Testis (tissue), 3 donors: ENCODE measurements around the gene CFAP221. TPM values are rescaled to one million over a fixed set of nuclear protein-coding genes. Genes with fewer than 3 reads are reported as not detected.

ENCODE experiments used
- DNase-seq: peaks from one replicate; pipeline ENCODE4 v3.0.0-alpha.2; 2019
- H3K27ac ChIP-seq, 2 donors: fragments of 200-600 bp; sonication (generic); one replicate each; pipeline ENCODE4 v1.5.1; 2019
- H3K27me3 ChIP-seq: fragments of 200-600 bp; sonication (generic); one replicate; pipeline ENCODE4 v1.5.1; 2019
- H3K36me3 ChIP-seq: fragments of 200-600 bp; sonication (generic); one replicate; pipeline ENCODE4 v1.5.1; 2017; ENCODE audit warnings: low read depth; ENCODE audit errors: missing control alignments
- H3K4me1 ChIP-seq: fragments of 200-600 bp; sonication (generic); one replicate; pipeline ENCODE4 v1.5.1; 2019
- H3K4me3 ChIP-seq, 2 donors: fragments of 200-600 bp; sonication (generic); one replicate each; pipeline ENCODE4 v1.5.1; 2017 to 2019
- H3K9me3 ChIP-seq: fragments of 200-600 bp; sonication (generic); one replicate; pipeline ENCODE4 v1.5.1; 2017
- POLR2A ChIP-seq: fragments of 450-650 bp; IDR thresholded peaks from one replicate; pipeline ENCODE4 v1.6.1; 2017; ENCODE audit warnings: antibody characterized with exemption, mild to moderate bottlenecking, moderate library complexity
- WGBS, 2 donors: methylation state at CpG; one replicate each; pipeline ENCODE4 v1.1.5; 2018; 5-methylcytosine and 5-hydroxymethylcytosine counted together
- intact Hi-C: fragments of 100-400 bp; cut with DNase I; formaldehyde crosslinking; loops from one replicate; pipeline ENCODE4 v1.15.1; 2023; ENCODE audit warnings: low total_unique reads
- polyA plus RNA-seq: library from polyadenylated mRNA; stranded (reverse); fragments of 350-450 nt; fragmentation: Illumina TruSeq; extraction: RNeasy Lipid Tissue Mini Kit (QIAGEN cat#74804); gene quantifications from one replicate; pipeline ENCODE4 v1.2.3, GENCODE V29; 2014; ENCODE audit warnings: low read depth, low replicate concordance; ENCODE audit not compliant: insufficient read depth
- total RNA-seq, 2 donors: library from RNA; depleted of rRNA; stranded (reverse); fragments of >200 nt; gene quantifications; one replicate each; pipeline ENCODE4 v1.2.3, GENCODE V29; 2016
- TF ChIP-seq, protein P1 (sequence below), 3 experiments: fragments of 450-650 bp in 2 of 3; fragments of 200-600 bp in 1 of 3; sonication (generic) in 1 of 3; IDR thresholded peaks; one replicate each; pipeline ENCODE4 v1.5.1; 2016 to 2019; ENCODE audit warnings: antibody characterized with exemption in 3 of 3, mild to moderate bottlenecking in 2 of 3, moderate library complexity in 1 of 3

Gene CFAP221
- total and polyA plus RNA-seq, 3 donors from 2014 or later = 28.2 to 91.2 (median 62.4) TPM

DNA sequence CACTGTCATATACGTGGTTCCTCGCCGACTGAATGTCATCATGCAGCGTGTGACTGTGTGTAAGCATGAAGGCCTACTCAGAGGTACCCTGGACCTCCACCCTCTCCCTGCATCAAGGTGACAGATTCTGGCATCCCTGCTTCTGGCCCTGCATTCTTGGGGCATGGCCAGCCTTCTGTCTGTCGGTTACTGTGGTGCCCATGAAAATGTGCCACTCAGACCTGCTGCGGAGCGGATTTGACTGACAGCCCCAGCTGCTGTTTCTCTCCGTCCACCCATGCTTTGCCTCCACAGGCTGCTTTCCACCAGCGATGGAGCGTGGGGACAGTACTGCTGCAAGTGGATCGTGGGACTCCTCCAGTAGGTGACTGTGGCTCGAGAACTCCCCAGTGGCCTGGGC, 144.4 kb downstream of the CFAP221 start:
- WGBS, 2 donors = 95% methylated on average over 12 of the region's 12 CpGs

DNA sequence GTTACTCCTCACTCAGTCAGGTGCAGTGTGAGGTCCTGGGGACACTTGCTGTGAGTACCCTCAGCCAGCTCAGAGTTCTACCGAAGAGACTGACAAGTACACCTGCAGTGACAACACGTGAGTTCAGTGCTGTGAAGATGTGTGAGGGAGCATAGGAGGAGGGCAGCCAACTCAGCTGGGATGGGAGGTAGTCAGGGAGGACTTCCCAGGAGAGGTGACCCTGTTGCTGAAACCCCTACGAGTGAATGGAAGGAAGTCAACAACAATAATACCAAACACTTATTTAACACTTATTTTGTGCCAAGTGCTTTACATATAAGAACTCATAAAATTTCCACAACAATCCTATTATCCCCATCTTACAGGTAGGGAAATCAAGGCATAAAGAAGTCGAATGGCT, 145.0 kb downstream of the CFAP221 start:
- Histone ChIP-seq H3K9me3 (no peaks in the 10 kb centered on the region), H3K27ac (no peak overlapping the region), H3K4me3 (no peak overlapping the region), H3K4me1 (peaks cover 11% of the 10 kb centered on the region), H3K36me3 (no peaks in the 10 kb centered on the region), H3K27me3 (no peaks in the 10 kb centered on the region)
- peak; percentile 1 for DNase-seq
- intact Hi-C loops = no loop called here
- 88 to 89% methylated on average over 4 of the region's 4 CpGs for WGBS, 2 donors
- TF ChIP-seq POLR2A = no peak
- TF ChIP-seq, protein P1, sequence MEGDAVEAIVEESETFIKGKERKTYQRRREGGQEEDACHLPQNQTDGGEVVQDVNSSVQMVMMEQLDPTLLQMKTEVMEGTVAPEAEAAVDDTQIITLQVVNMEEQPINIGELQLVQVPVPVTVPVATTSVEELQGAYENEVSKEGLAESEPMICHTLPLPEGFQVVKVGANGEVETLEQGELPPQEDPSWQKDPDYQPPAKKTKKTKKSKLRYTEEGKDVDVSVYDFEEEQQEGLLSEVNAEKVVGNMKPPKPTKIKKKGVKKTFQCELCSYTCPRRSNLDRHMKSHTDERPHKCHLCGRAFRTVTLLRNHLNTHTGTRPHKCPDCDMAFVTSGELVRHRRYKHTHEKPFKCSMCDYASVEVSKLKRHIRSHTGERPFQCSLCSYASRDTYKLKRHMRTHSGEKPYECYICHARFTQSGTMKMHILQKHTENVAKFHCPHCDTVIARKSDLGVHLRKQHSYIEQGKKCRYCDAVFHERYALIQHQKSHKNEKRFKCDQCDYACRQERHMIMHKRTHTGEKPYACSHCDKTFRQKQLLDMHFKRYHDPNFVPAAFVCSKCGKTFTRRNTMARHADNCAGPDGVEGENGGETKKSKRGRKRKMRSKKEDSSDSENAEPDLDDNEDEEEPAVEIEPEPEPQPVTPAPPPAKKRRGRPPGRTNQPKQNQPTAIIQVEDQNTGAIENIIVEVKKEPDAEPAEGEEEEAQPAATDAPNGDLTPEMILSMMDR (IDR thresholded peaks at IDR 0.05) = no peak

More for the DNA sequence above, 144.4 kb downstream of the CFAP221 start:
- Histone ChIP-seq H3K36me3 (no peaks in the 10 kb centered on the region), H3K4me3 (no peak overlapping the region), H3K27me3 (no peaks in the 10 kb centered on the region), H3K27ac (no peak overlapping the region), H3K4me1 (peaks cover 15% of the 10 kb centered on the region), H3K9me3 (no peaks in the 10 kb centered on the region)
- peak; percentile 8 for DNase-seq
- TF ChIP-seq, protein P1 (IDR thresholded peaks at IDR 0.05) = no peak
- no peak for TF ChIP-seq POLR2A
- intact Hi-C loops = no loop called here

DNA sequence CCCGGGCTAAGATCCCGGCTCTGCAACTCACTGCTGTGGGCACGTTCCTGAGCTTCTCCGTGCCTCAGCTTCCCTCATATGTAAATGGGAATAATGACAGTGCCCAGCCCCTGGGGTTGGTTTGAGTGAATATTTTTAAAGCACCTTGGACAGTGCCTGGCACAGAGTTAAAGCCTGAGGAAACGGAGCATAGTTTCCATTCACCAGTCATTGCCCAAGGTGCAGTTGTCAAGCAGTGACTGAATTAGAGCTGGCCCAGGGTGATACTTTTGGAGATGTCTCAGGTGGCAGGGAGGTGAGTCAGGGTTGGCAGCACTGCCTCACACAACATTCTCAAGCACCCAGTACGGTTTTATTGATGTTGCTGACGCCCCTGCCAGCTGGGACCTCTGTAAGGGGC, 146.9 kb downstream of the CFAP221 start:
- intact Hi-C loops = no loop called here
- 33 to 90% methylated on average over 1 to 7 of the region's 7 CpGs for WGBS, 2 donors
- H3K4me1 ChIP-seq = peaks cover 11% of the 10 kb centered on the region
- H3K27me3 ChIP-seq = no peaks in the 10 kb centered on the region
- no peak overlapping the region for H3K4me3 ChIP-seq
- DNase-seq = no peak
- no peaks in the 10 kb centered on the region for H3K9me3 ChIP-seq
- TF ChIP-seq, protein P1 (IDR thresholded peaks at IDR 0.05) = no peak
- no peak for TF ChIP-seq POLR2A
- H3K27ac ChIP-seq = no peak overlapping the region
- no peaks in the 10 kb centered on the region for H3K36me3 ChIP-seq

DNA sequence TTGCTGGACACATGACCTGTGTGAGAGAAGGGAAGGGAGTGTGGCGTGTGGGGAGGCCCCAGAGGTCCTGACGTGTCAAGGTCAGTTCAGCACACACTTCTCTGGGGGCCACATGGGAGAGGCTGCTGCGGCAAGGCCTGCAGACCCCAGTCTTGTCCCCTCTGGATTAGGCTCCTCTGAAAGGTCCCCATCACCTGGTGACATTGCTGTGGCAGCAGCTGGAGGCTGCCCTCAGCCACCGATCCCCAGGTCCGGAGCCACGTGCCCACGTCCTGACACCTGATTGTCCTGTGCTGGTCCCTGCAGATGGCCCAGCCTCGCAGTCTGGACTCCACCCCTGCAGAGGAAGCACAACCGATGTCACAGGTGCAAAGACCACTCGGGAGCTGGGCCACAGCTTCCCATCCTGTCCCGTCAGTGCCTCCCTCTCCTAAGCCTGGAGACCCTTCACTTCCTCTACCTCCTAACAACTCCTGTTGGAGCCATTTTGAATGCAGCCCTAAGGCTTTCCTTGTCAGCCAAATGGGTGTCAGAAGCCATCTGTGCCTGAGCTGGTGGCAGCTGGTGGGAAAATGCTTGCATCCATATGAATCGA, 147.5 kb downstream of the CFAP221 start:
- intact Hi-C loops = no loop called here
- no peak for DNase-seq
- TF ChIP-seq, protein P1 (IDR thresholded peaks at IDR 0.05) = no peak
- no peak for TF ChIP-seq POLR2A
- no peak overlapping the region for H3K27ac ChIP-seq
- H3K27me3 ChIP-seq = no peaks in the 10 kb centered on the region
- H3K4me1 ChIP-seq = peaks cover 11% of the 10 kb centered on the region
- H3K4me3 ChIP-seq = no peak overlapping the region
- no peaks in the 10 kb centered on the region for H3K9me3 ChIP-seq
- H3K36me3 ChIP-seq = no peaks in the 10 kb centered on the region
- WGBS, 2 donors = 85 to 89% methylated on average over 10 to 12 of the region's 12 CpGs

DNA sequence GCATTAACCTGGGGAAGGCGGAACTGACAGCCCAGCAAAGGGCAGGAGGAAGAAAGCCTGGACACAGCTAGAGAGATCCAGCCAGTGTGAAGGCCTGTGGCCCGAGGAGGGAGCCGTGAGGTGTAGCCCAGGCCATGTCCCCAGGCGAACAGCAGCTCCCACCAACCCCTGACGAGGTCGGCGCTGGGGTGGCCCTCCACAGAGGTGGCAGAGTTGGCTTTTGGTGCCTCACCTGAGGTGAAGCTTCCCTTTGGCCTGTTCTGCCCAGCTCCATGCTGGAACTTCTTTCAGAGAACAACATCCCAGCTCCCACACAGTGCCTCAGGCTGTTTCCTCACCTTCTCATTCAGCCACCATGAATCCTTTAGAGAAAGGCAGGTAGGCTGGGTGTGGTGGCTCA, 148.1 kb downstream of the CFAP221 start:
- Histone ChIP-seq H3K27me3 (no peaks in the 10 kb centered on the region), H3K9me3 (no peaks in the 10 kb centered on the region), H3K4me3 (no peak overlapping the region), H3K27ac (no peak overlapping the region), H3K4me1 (peaks cover 12% of the 10 kb centered on the region), H3K36me3 (no peaks in the 10 kb centered on the region)
- TF ChIP-seq, protein P1 (IDR thresholded peaks at IDR 0.05) = no peak
- 94 to 96% methylated on average over 7 of the region's 7 CpGs for WGBS, 2 donors
- intact Hi-C loops = no loop called here
- DNase-seq = no peak
